Liver (tissue), 9 donors: Measurements from ENCODE around the gene SOX13. TPM values are rescaled to one million over a fixed set of nuclear protein-coding genes. Genes with fewer than 3 reads are reported as not detected.

ENCODE experiments used
- DNase-seq: peaks from one replicate; pipeline ENCODE4 v3.0.0-alpha.2; 2017; ENCODE audit warnings: low spot score
- H3K27ac ChIP-seq, 2 donors: one replicate each; pipeline ENCODE4 v1.7.0; 2013; ENCODE audit warnings: inconsistent platforms in 2 of 2, low read length in 2 of 2, control low read depth in 1 of 2, low read depth in 1 of 2, mild to moderate bottlenecking in 1 of 2
- H3K27me3 ChIP-seq, 4 donors: one replicate each; pipeline versions ENCODE4 v1.6.1 to v1.7.0; 2013; ENCODE audit warnings: low read length in 3 of 4, inconsistent platforms in 1 of 4, mild to moderate bottlenecking in 1 of 4, moderate library complexity in 1 of 4; ENCODE audit not compliant: control insufficient read depth in 4 of 4, insufficient read depth in 4 of 4
- H3K36me3 ChIP-seq, 4 donors: one replicate each; pipeline versions ENCODE4 v1.6.1 to v1.7.0; 2013; ENCODE audit warnings: low read length in 3 of 4, mild to moderate bottlenecking in 3 of 4, low read depth in 1 of 4, moderate library complexity in 1 of 4; ENCODE audit not compliant: control insufficient read depth in 4 of 4, insufficient read depth in 3 of 4
- H3K4me1 ChIP-seq, 4 donors: one replicate each; pipeline versions ENCODE4 v1.6.1 to v1.7.0; 2013; ENCODE audit warnings: low read length in 3 of 4, mild to moderate bottlenecking in 3 of 4, moderate library complexity in 1 of 4; ENCODE audit not compliant: control insufficient read depth in 4 of 4, insufficient read depth in 4 of 4
- H3K4me3 ChIP-seq, 3 donors: one replicate each; pipeline versions ENCODE4 v1.6.1 to v1.7.0; 2013; ENCODE audit warnings: low read length in 3 of 3, control low read depth in 1 of 3, low read depth in 1 of 3, mild to moderate bottlenecking in 1 of 3
- H3K9ac ChIP-seq, 2 donors: one replicate each; pipeline ENCODE4 v1.7.0; 2013; ENCODE audit warnings: low read length in 2 of 2, mild to moderate bottlenecking in 2 of 2, moderate library complexity in 2 of 2, control low read depth in 1 of 2, low read depth in 1 of 2
- H3K9me3 ChIP-seq, 4 donors: one replicate each; pipeline versions ENCODE4 v1.6.1 to v1.7.0; 2013; ENCODE audit warnings: low read length in 3 of 4; ENCODE audit not compliant: control insufficient read depth in 4 of 4
- ATF3 ChIP-seq: IDR thresholded peaks from 2 replicates; pipeline ENCODE4 v1.6.1; 2016; ENCODE audit warnings: antibody characterized with exemption
- CTCF ChIP-seq: fragments of 150-350 bp; IDR thresholded peaks from 2 replicates; pipeline ENCODE4 v1.5.1; 2017; ENCODE audit warnings: improper control_type of control experiment, low read depth, low read length; ENCODE audit not compliant: missing input control
- EGR1 ChIP-seq, 2 donors: IDR thresholded peaks; 2 replicates each; pipeline ENCODE4 v1.6.1; 2016 to 2018; ENCODE audit warnings: antibody characterized with exemption in 2 of 2, low read depth in 2 of 2
- FOXA1 ChIP-seq: IDR thresholded peaks from 2 replicates; pipeline ENCODE4 v1.6.1; 2016; ENCODE audit warnings: antibody characterized with exemption
- FOXA2 ChIP-seq: IDR thresholded peaks from 2 replicates; pipeline ENCODE4 v1.6.1; 2016; ENCODE audit warnings: antibody characterized with exemption
- GABPA ChIP-seq, 2 donors: IDR thresholded peaks in 1 of 2; conservative IDR thresholded peaks in 1 of 2; 2 replicates each; pipeline ENCODE4 v1.6.1; 2016; ENCODE audit warnings: antibody characterized with exemption in 2 of 2, mild to moderate bottlenecking in 1 of 2, moderate library complexity in 1 of 2
- HNF4A ChIP-seq, 2 donors: conservative IDR thresholded peaks; 2 replicates each; pipeline ENCODE4 v1.6.1; 2016; ENCODE audit warnings: antibody characterized with exemption in 2 of 2, mild to moderate bottlenecking in 2 of 2
- HNF4G ChIP-seq: IDR thresholded peaks from 2 replicates; pipeline ENCODE4 v1.6.1; 2016; ENCODE audit warnings: antibody characterized with exemption
- JUND ChIP-seq, 2 donors: IDR thresholded peaks; 2 replicates each; pipeline ENCODE4 v1.6.1; 2016; ENCODE audit warnings: antibody characterized with exemption in 2 of 2
- MAX ChIP-seq: IDR thresholded peaks from 2 replicates; pipeline ENCODE4 v1.6.1; 2016; ENCODE audit warnings: antibody characterized with exemption
- NR2F2 ChIP-seq: IDR thresholded peaks from 2 replicates; pipeline ENCODE4 v1.6.1; 2016; ENCODE audit warnings: antibody characterized with exemption
- RAD21 ChIP-seq, 2 donors: IDR thresholded peaks; 2 replicates each; pipeline ENCODE4 v1.6.1; 2016; ENCODE audit warnings: antibody characterized with exemption in 2 of 2, mild to moderate bottlenecking in 2 of 2
- REST ChIP-seq: IDR thresholded peaks from 2 replicates; pipeline ENCODE4 v1.6.1; 2016; ENCODE audit warnings: antibody characterized with exemption, mild to moderate bottlenecking
- RXRA ChIP-seq, 2 donors: IDR thresholded peaks; 2 replicates each; pipeline ENCODE4 v1.6.1; 2017 to 2018; ENCODE audit warnings: antibody characterized with exemption in 2 of 2, mild to moderate bottlenecking in 1 of 2
- SP1 ChIP-seq: IDR thresholded peaks from 2 replicates; pipeline ENCODE4 v1.6.1; 2018; ENCODE audit warnings: antibody characterized with exemption, mild to moderate bottlenecking
- TAF1 ChIP-seq: conservative IDR thresholded peaks from 2 replicates; pipeline ENCODE4 v1.6.1; 2016; ENCODE audit warnings: antibody characterized with exemption, mild to moderate bottlenecking
- YY1 ChIP-seq: IDR thresholded peaks from 2 replicates; pipeline ENCODE4 v1.6.1; 2016; ENCODE audit warnings: antibody characterized with exemption, mild to moderate bottlenecking
- ZBTB33 ChIP-seq: IDR thresholded peaks from 2 replicates; pipeline ENCODE4 v1.6.1; 2016; ENCODE audit warnings: antibody characterized with exemption
- WGBS: extraction: QIAGEN DNeasy Blood & Tissue Kit; methylation state at CpG from one replicate; pipeline ENCODE4 v1.1.7; 2013; 5-methylcytosine and 5-hydroxymethylcytosine counted together
- polyA plus RNA-seq, 2 donors: library from polyadenylated mRNA; stranded (reverse) in 1 of 2; unstranded in 1 of 2; fragments of 200-250 nt in 1 of 2; fragments of >200 nt in 1 of 2; fragmentation: Nextera tagmentation in 1 of 2; extraction: Ambion mirVana in 1 of 2; gene quantifications; one replicate each; pipeline versions ENCODE4 v1.2.1 to v1.2.3, GENCODE V29; 2013 to 2015
- total RNA-seq, 2 donors: library from RNA; depleted of rRNA; stranded (reverse); fragments of >200 nt; gene quantifications; one replicate each; pipeline ENCODE4 v1.2.3, GENCODE V29; 2014
- donor health status: healthy.
- donor health status: healthy.
- donor health status: healthy.
- donor health status: healthy.
- donor health status: healthy.

The SOX13 gene
- total and polyA plus RNA-seq, 4 donors = 7.8 to 15.5 (median 8.7) TPM

GRCh38 chr1:204128964-204129896, 56.3 kb downstream of the SOX13 start:
- Histone ChIP-seq H3K4me1 (peaks cover 14 to 74% (median 58%) of the 10 kb centered on the region in 4 donors), H3K36me3 (peaks cover 4 to 19% (median 9%) of the 10 kb centered on the region in 4 donors), H3K27me3 (no peaks in the 10 kb centered on the region), H3K9ac (peak overlapping the region; percentile 66 to 79), H3K27ac (peak overlapping the region; percentile 83 to 89), H3K9me3 (no peaks in the 10 kb centered on the region), H3K4me3 (peak overlapping the region; percentile 12 to 60 (median 47))
- peak; percentile 75 for DNase-seq
- 11% methylated on average over 29 of the region's 29 CpGs for WGBS
- peak; percentile 81 to 89 for TF ChIP-seq RAD21 (IDR thresholded peaks at IDR 0.05)
- TF ChIP-seq SP1 = no peak
- peak; percentile 84 for TF ChIP-seq CTCF

- H3K4me3 ChIP-seq = peak overlapping the region in 1 of 3 donors; percentile 27
- no peaks in the 10 kb centered on the region for H3K9me3 ChIP-seq
- H3K36me3 ChIP-seq = peaks cover 4 to 23% (median 17%) of the 10 kb centered on the region in 4 donors
- no peaks in the 10 kb centered on the region for H3K27me3 ChIP-seq
- peaks cover 14 to 80% (median 64%) of the 10 kb centered on the region in 4 donors for H3K4me1 ChIP-seq
- no peak for DNase-seq
- H3K9ac ChIP-seq = peak overlapping the region in 1 of 2 donors; percentile 66
- WGBS = 35% methylated on average over 4 of the region's 4 CpGs
- peak overlapping the region; percentile 83 to 89 for H3K27ac ChIP-seq
- TF ChIP-seq ATF3 (peak; percentile 45), NR2F2 (peak; percentile 68), YY1 (peak; percentile 72), ZBTB33 (no peak), FOXA2 (peak; percentile 69), RXRA (IDR thresholded peaks at IDR 0.05) (peak; percentile 97 to 98), HNF4A (conservative IDR thresholded peaks at IDR 0.05) (peak; percentile 98 to 99), JUND (IDR thresholded peaks at IDR 0.05) (peak; percentile 50 to 88), RAD21 (IDR thresholded peaks at IDR 0.05) (peak; percentile 35 to 70), MAX (peak; percentile 80), HNF4G (peak; percentile 91), GABPA (IDR thresholded peaks at IDR 0.05 in 1 of 2, conservative IDR thresholded peaks at IDR 0.05 in 1 of 2) (peak in 1 of 2 donors; percentile 56), SP1 (peak; percentile 96), CTCF (peak; percentile 20), TAF1 (peak; percentile 43), REST (peak; percentile 79), EGR1 (IDR thresholded peaks at IDR 0.05; ENCODE audit: low read depth in 2 of 2) (no peak), FOXA1 (no peak)
Measured at GRCh38 chr1:204130178-204130577, 57.3 kb downstream of the SOX13 start.
